Transverse colon (tissue), 4 donors: ENCODE measurements around the gene PDGFD. TPM values are rescaled to one million over a fixed set of nuclear protein-coding genes. Genes with fewer than 3 reads are reported as not detected.

ENCODE experiments used
- DNase-seq: peaks from one replicate; pipeline ENCODE4 v3.0.0-alpha.2; 2019
- H3K27ac ChIP-seq, 4 donors: fragments of 200-600 bp; sonication (generic); 2 replicates each; pipeline ENCODE4 v1.5.1; 2016 to 2018; ENCODE audit warnings: inconsistent platforms in 4 of 4
- H3K27me3 ChIP-seq: fragments of 200-600 bp; sonication (generic); 2 replicates; pipeline ENCODE4 v1.5.1; 2017; ENCODE audit warnings: inconsistent platforms
- H3K36me3 ChIP-seq, 4 donors: fragments of 200-600 bp; sonication (generic); 2 replicates each; pipeline ENCODE4 v1.5.1; 2017 to 2019; ENCODE audit warnings: inconsistent platforms in 4 of 4
- H3K4me1 ChIP-seq, 4 donors: fragments of 200-600 bp; sonication (generic); 2 replicates each; pipeline ENCODE4 v1.5.1; 2017 to 2020; ENCODE audit warnings: inconsistent platforms in 4 of 4
- H3K4me3 ChIP-seq, 4 donors: fragments of 200-600 bp; sonication (generic); 1 replicate in 1 of 4; 2 replicates in 3 of 4; pipeline versions ENCODE4 v1.5.1 to v1.6.1; 2017 to 2019; ENCODE audit warnings: inconsistent platforms in 4 of 4
- H3K9me3 ChIP-seq, 2 donors: fragments of 200-600 bp; sonication (generic); 2 replicates each; pipeline ENCODE4 v1.5.1; 2017 to 2019; ENCODE audit warnings: inconsistent platforms in 2 of 2
- EP300 ChIP-seq: sonication (generic); formaldehyde crosslinking; IDR thresholded peaks from one replicate; pipeline ENCODE4 v1.6.1; 2017; ENCODE audit warnings: antibody characterized with exemption, low read depth
- POLR2A ChIP-seq: fragments of 450-650 bp; IDR thresholded peaks from one replicate; pipeline ENCODE4 v1.6.1; 2016; ENCODE audit warnings: antibody characterized with exemption, mild to moderate bottlenecking, moderate library complexity
- POLR2AphosphoS5 ChIP-seq, 3 donors: sonication (generic); formaldehyde crosslinking; IDR thresholded peaks; one replicate each; pipeline ENCODE4 v1.6.1; 2016; ENCODE audit warnings: antibody characterized with exemption in 3 of 3
- WGBS, 2 donors: methylation state at CpG; one replicate each; pipeline ENCODE4 v1.1.5; 2018; ENCODE audit warnings: low coverage in 1 of 2; 5-methylcytosine and 5-hydroxymethylcytosine counted together
- in situ Hi-C, 4 donors: fragments of 200-750 bp; cut with MboI; loops; one replicate each; pipeline versions ENCODE4 v1.15.0 to v1.15.1; 2017; ENCODE audit warnings: low sequenced_read_pairs in 3 of 4, low pct_ligation_motif_present in 1 of 4, low pct_unique_long_range_greater_than_20kb in 1 of 4
- intact Hi-C: fragments of 100-400 bp; cut with DNase I; formaldehyde crosslinking; loops from one replicate; pipeline ENCODE4 v1.15.1; 2023; ENCODE audit warnings: low total_unique reads
- total RNA-seq, 4 donors: library from RNA; depleted of rRNA; stranded (reverse); fragments of >200 nt; gene quantifications; one replicate each; pipeline ENCODE4 v1.1.0, GENCODE V29; 2016
- TF ChIP-seq, protein P1 (sequence below), 5 experiments: fragments of 200-600 bp in 3 of 5; fragments of 450-650 bp in 2 of 5; sonication (generic) in 3 of 5; IDR thresholded peaks; 1 replicate in 2 of 5; 2 replicates in 3 of 5; pipeline ENCODE4 v1.5.1; 2016 to 2017; ENCODE audit warnings: antibody characterized with exemption in 5 of 5, inconsistent platforms in 3 of 5, mild to moderate bottlenecking in 2 of 5, moderate library complexity in 1 of 5

PDGFD gene
- total RNA-seq, 4 donors from 2014 or later: 2.3 to 6.0 (median 3.8) TPM; not detected in 1

DNA sequence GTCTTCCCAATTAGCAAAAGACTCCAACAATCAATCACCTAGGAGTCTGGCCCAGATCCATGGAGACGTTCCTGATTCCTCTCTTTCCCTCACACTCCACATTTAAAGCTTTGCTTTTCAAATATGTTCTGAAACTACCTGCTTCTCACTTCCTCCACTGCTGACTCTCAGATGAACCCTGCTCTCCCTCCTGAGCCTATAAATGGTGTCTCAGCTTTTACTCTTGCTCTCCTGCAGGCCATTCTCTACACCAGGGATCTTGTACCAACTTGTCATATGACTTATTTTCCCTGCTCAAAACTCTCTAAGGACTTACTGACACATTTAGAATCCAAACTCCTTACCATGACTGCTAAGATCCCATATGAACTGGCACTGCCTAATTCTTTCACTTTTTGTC, 265.9 kb downstream of the PDGFD start:
- H3K4me1 ChIP-seq: no peaks in the 10 kb centered on the region
- no peaks in the 10 kb centered on the region for H3K27me3 ChIP-seq
- WGBS, 2 donors: 33 to 67% methylated on average over 1 of the region's 1 CpG
- TF ChIP-seq, protein P1, sequence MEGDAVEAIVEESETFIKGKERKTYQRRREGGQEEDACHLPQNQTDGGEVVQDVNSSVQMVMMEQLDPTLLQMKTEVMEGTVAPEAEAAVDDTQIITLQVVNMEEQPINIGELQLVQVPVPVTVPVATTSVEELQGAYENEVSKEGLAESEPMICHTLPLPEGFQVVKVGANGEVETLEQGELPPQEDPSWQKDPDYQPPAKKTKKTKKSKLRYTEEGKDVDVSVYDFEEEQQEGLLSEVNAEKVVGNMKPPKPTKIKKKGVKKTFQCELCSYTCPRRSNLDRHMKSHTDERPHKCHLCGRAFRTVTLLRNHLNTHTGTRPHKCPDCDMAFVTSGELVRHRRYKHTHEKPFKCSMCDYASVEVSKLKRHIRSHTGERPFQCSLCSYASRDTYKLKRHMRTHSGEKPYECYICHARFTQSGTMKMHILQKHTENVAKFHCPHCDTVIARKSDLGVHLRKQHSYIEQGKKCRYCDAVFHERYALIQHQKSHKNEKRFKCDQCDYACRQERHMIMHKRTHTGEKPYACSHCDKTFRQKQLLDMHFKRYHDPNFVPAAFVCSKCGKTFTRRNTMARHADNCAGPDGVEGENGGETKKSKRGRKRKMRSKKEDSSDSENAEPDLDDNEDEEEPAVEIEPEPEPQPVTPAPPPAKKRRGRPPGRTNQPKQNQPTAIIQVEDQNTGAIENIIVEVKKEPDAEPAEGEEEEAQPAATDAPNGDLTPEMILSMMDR (IDR thresholded peaks at IDR 0.05): no peak
- TF ChIP-seq EP300 (no peak), POLR2A (no peak), POLR2AphosphoS5 (IDR thresholded peaks at IDR 0.05) (no peak)
- intact Hi-C loops (no loop called here), in situ Hi-C loops (no loop called here)
- no peak for DNase-seq
- no peaks in the 10 kb centered on the region for H3K9me3 ChIP-seq
- no peaks in the 10 kb centered on the region for H3K36me3 ChIP-seq
- no peak overlapping the region for H3K27ac ChIP-seq
- no peak overlapping the region for H3K4me3 ChIP-seq

DNA sequence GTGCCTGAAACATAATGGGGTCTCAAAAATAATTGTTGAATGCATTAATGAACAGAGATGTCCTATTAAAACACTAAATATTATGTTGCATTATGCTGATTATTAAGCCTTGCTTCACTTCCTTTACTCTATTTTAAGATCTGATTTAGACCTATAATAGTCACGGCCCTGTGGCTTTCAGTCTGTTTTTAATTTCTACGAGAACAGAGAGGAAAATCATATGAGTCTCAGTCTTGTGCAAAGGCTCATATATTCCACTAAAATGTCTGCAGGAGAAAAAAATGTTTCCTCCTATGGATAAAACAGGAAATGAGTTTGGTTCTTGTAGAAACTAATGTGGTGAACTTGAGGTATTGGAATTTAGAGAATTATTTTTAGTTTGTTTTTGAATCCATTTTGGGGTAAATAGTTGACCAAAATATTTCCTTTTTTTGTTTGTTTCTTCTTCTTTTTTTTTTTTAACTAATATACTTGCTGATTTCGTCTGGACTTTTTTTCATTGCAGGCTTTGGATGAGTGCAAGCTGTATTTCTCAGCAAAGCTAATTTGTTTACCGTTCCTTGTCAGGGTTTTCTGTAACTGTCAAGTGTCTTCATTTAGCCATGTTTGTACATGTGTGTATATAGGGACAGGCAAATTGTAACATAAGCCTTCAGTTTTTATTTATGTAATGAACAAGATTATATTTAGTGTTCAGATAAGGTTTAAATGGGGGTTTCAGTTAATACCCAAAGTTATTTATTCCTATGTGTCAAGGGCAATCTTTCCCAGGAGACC, 266.6 kb downstream of the PDGFD start:
- Histone ChIP-seq H3K27me3 (no peaks in the 10 kb centered on the region), H3K36me3 (no peaks in the 10 kb centered on the region), H3K4me1 (no peaks in the 10 kb centered on the region), H3K4me3 (no peak overlapping the region), H3K9me3 (no peaks in the 10 kb centered on the region), H3K27ac (no peak overlapping the region)
- TF ChIP-seq, protein P1 (IDR thresholded peaks at IDR 0.05): no peak
- no peak for TF ChIP-seq EP300
- no peak for TF ChIP-seq POLR2A
- TF ChIP-seq POLR2AphosphoS5 (IDR thresholded peaks at IDR 0.05): no peak
- intact Hi-C loops: no loop called here
- DNase-seq: no peak
- in situ Hi-C loops: no loop called here
- 47 to 55% methylated on average over 4 of the region's 4 CpGs for WGBS, 2 donors

DNA sequence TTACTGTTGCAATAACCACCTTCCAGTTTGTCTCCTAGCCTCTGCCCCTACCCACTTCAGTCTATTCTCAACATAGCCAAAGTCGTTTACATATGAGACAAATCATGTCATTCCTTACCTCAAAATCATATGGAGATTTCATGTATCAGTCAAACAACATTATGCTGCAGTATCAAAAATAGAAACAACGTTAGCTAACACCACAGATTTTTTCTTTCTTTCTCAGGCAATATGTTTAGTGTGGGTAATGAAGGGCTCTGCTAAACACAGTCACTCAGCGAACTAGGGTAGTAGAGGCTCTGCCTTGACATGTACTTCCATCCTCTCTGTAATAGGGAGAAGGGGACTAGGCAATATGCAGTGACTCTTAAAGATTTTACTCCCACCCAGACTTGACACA, 268.8 kb downstream of the PDGFD start:
- in situ Hi-C loops (no loop called here), intact Hi-C loops (no loop called here)
- no peaks in the 10 kb centered on the region for H3K4me1 ChIP-seq

DNA sequence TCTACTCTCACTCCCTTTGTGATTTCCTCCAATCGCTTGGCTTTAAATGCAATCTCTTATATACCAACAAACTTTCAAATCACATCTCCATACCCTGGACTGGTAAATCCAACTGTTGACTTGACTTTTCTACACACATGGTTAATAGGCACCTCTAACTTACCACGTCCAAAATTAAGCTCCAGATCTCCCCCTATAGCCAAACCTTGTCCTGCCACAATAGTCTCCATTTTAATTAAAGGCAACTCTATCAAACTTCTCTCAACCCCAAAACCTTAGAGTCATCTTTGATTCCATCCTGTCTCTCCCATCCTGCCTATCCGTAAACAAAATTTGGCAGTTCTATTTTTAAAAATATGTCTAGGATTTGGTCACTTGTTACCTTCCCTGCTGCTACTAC, 269.3 kb downstream of the PDGFD start:
- in situ Hi-C loops: no loop called here
- Histone ChIP-seq H3K27ac (no peak overlapping the region), H3K36me3 (no peaks in the 10 kb centered on the region), H3K4me3 (no peak overlapping the region), H3K27me3 (no peaks in the 10 kb centered on the region), H3K4me1 (no peaks in the 10 kb centered on the region), H3K9me3 (no peaks in the 10 kb centered on the region)
- TF ChIP-seq EP300: no peak
- TF ChIP-seq POLR2AphosphoS5 (IDR thresholded peaks at IDR 0.05): no peak
- TF ChIP-seq, protein P1 (IDR thresholded peaks at IDR 0.05): no peak
- no peak for TF ChIP-seq POLR2A
- intact Hi-C loops: no loop called here
- DNase-seq: no peak
- 78 to 96% methylated on average over 2 to 3 of the region's 3 CpGs for WGBS, 2 donors

More for the DNA sequence above, 268.8 kb downstream of the PDGFD start:
- Histone ChIP-seq H3K36me3 (no peaks in the 10 kb centered on the region), H3K9me3 (no peaks in the 10 kb centered on the region), H3K27ac (no peak overlapping the region), H3K4me3 (no peak overlapping the region), H3K27me3 (no peaks in the 10 kb centered on the region)
- TF ChIP-seq, protein P1 (IDR thresholded peaks at IDR 0.05): no peak
- TF ChIP-seq POLR2AphosphoS5 (IDR thresholded peaks at IDR 0.05) (no peak), EP300 (no peak), POLR2A (no peak)
- no peak for DNase-seq
- WGBS, 2 donors: 73 to 80% methylated on average over 3 of the region's 3 CpGs
